ENCODE measurements around the gene TAF3.
"Not testable (repeated sequence)": the region's sequence is repeated elsewhere in the genome, so short reads cannot be mapped to it uniquely, and the experiment has no call there.

Gene TAF3

GRCh38 chr10:7818295-7819120, at the start of gene TAF3:
Gene TAF3, plus strand, starts transcription at chr10:7818505. Its CDS starts 205 bp downstream, at chr10:7818710.
- DNase-seq: peak; percentile 90

- no peak for DNase-seq
Measured at GRCh38 chr10:7773845-7774801, 44.2 kb upstream of the TAF3 start.

GRCh38 chr10:7776777-7777176, 41.5 kb upstream of the TAF3 start:
- no peak for DNase-seq

- DNase-seq: not testable (repeated sequence)
Measured at GRCh38 chr10:7782194-7782593, 36.1 kb upstream of the TAF3 start.

- DNase-seq: no peak
Measured at GRCh38 chr10:7786430-7786829, 31.9 kb upstream of the TAF3 start.

GRCh38 chr10:7787150-7787856, 31.0 kb upstream of the TAF3 start:
- DNase-seq: peak; percentile 3

GRCh38 chr10:7787857-7788638, 30.3 kb upstream of the TAF3 start, which contains the start of the genes ATP5F1C and KIN:
Gene ATP5F1C, plus strand, starts transcription at chr10:7788177. Its CDS starts 31 bp downstream, at chr10:7788208.
Gene KIN, minus strand, starts transcription at chr10:7787993. Its CDS starts 60 bp downstream, at chr10:7787933.
- peak; percentile 98 for DNase-seq

GRCh38 chr10:7788639-7789286, 29.5 kb upstream of the TAF3 start:
- no peak for DNase-seq

- no peak for DNase-seq
Measured at GRCh38 chr10:7789390-7789789, 28.9 kb upstream of the TAF3 start.

GRCh38 chr10:7792541-7792940, 25.8 kb upstream of the TAF3 start:
- DNase-seq: no peak

- no peak for DNase-seq
Measured at GRCh38 chr10:7794251-7795026, 23.9 kb upstream of the TAF3 start.

GRCh38 chr10:7795605-7796004, 22.7 kb upstream of the TAF3 start:
- no peak for DNase-seq

- DNase-seq: no peak
Measured at GRCh38 chr10:7797582-7797981, 20.7 kb upstream of the TAF3 start.

GRCh38 chr10:7802606-7803005, 15.7 kb upstream of the TAF3 start:
- DNase-seq: no peak

GRCh38 chr10:7804216-7804615, 14.1 kb upstream of the TAF3 start:
- DNase-seq: no peak

GRCh38 chr10:7804741-7805140, 13.6 kb upstream of the TAF3 start:
- no peak for DNase-seq

GRCh38 chr10:7808686-7809267, 9.5 kb upstream of the TAF3 start:
- DNase-seq: no peak

- no peak for DNase-seq
Measured at GRCh38 chr10:7810443-7810842, 7.9 kb upstream of the TAF3 start.

- DNase-seq: no peak
Measured at GRCh38 chr10:7811000-7811399, 7.3 kb upstream of the TAF3 start.

GRCh38 chr10:7811743-7812142, 6.6 kb upstream of the TAF3 start:
- DNase-seq: not testable (repeated sequence)
